Measurements from ENCODE around the gene CRBN.

DNA sequence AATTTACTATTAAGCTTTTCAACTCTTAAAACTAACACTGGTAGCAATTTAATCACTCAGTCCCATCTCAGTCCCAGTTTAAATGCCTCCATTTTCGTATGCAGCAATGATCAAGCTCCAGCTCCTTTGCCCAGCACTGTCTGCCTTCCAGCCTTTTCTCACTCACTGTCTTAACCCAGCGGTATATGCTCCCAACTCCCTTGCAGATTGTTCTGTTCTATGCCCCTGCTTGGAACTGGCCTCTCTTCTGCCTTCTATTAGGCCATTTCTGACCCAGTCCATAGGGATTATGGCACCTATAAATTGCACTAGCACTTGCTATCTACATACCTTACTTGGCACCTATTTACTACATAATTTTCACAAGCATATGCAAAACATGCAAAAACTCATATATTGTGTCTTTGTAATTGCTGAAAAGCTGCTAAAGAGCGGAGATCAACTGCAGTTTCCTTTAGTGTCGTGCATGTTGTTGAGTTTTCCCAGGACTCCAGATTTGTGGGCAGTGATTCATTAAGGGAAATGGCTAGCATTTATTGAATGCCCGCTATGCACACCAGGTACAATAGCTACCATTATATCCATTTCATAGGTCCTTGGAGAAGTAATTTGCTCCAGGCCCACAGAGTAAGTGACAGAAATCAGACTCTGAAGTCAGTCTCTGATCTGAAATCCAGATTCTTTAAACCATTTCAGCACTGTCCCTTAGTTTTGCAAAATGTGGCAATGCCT, 24.4 kb downstream of the CRBN start:
- TF ChIP-seq EZH2phosphoT487 (IDR thresholded peaks at IDR 0.05; ENCODE audit: insufficient read depth, low read depth) (no peak), EZH2 (IDR thresholded peaks at IDR 0.05; ENCODE audit: insufficient read depth, poor library complexity, severe bottlenecking) (no peak)
